Natural killer cell (primary cell): ENCODE data around the gene SLC2A6. TPM values are rescaled to one million over a fixed set of nuclear protein-coding genes. Genes with fewer than 3 reads are reported as not detected.

Source experiments
- ATAC-seq, 3 donors: fragments of 150-1000 bp in 2 of 3; fragments of 200-7000 bp in 1 of 3; cut with Tn5 transposase; 1 replicate in 1 of 3; 2 replicates in 2 of 3; pipeline ENCODE4 v1.10.0; 2021; ENCODE audit warnings: mild to moderate bottlenecking in 2 of 3, moderate library complexity in 2 of 3
- DNase-seq, 2 donors: peaks; one replicate each; pipeline versions ENCODE4 v3.0.0 to v3.0.0-alpha.2; 2013 to 2021; ENCODE audit warnings: mixed read lengths in 1 of 2
- H3K27ac ChIP-seq: one replicate; pipeline ENCODE4 v1.5.1; 2013; ENCODE audit warnings: mild to moderate bottlenecking, low read length
- H3K27me3 ChIP-seq: one replicate; pipeline ENCODE4 v1.6.1; 2013; ENCODE audit warnings: low read length; ENCODE audit not compliant: control insufficient read depth, insufficient read depth
- H3K36me3 ChIP-seq: one replicate; pipeline ENCODE4 v1.6.1; 2013; ENCODE audit warnings: low read length; ENCODE audit not compliant: control insufficient read depth, insufficient read depth
- H3K4me1 ChIP-seq: one replicate; pipeline ENCODE4 v1.6.1; 2013; ENCODE audit warnings: low read length; ENCODE audit not compliant: control insufficient read depth, insufficient read depth
- H3K4me3 ChIP-seq: one replicate; pipeline ENCODE4 v1.5.1; 2013; ENCODE audit warnings: low read length
- H3K9me3 ChIP-seq: one replicate; pipeline ENCODE4 v1.6.1; 2013; ENCODE audit warnings: low read length; ENCODE audit not compliant: control insufficient read depth, insufficient read depth
- H3K27ac Mint-ChIP-seq, 2 donors: one replicate each; pipeline ENCODE4 v1.8.0; 2022; ENCODE audit warnings: mild to moderate bottlenecking in 2 of 2, mixed read lengths in 2 of 2, moderate library complexity in 1 of 2
- H3K27me3 Mint-ChIP-seq, 2 donors: one replicate each; pipeline ENCODE4 v1.8.0; 2022; ENCODE audit warnings: low read depth in 2 of 2, mixed read lengths in 2 of 2
- H3K36me3 Mint-ChIP-seq: one replicate; pipeline ENCODE4 v1.8.0; 2022; ENCODE audit warnings: mixed read lengths
- H3K4me1 Mint-ChIP-seq, 2 donors: one replicate each; pipeline ENCODE4 v1.8.0; 2022; ENCODE audit warnings: mixed read lengths in 2 of 2
- H3K4me3 Mint-ChIP-seq: one replicate; pipeline ENCODE4 v1.8.0; 2022; ENCODE audit warnings: mild to moderate bottlenecking, moderate library complexity, mixed read lengths
- H3K9me3 Mint-ChIP-seq, 2 donors: one replicate each; pipeline ENCODE4 v1.8.0; 2022; ENCODE audit warnings: mixed read lengths in 2 of 2
- CTCF ChIP-seq: fragments of 200-600 bp; IDR thresholded peaks from one replicate; pipeline ENCODE4 v1.8.0; 2022; ENCODE audit warnings: antibody characterized with exemption
- WGBS: methylation state at CpG from one replicate; pipeline ENCODE4 v1.1.7; 2013; ENCODE audit warnings: missing lambda C conversion rate; ENCODE audit not compliant: insufficient coverage; 5-methylcytosine and 5-hydroxymethylcytosine counted together
- intact Hi-C: fragments of 100-400 bp; cut with micrococcal nuclease; formaldehyde crosslinking; loops from one replicate; pipeline ENCODE4 v1.14.2; 2022
- total RNA-seq, 4 donors: library from RNA; stranded (reverse); fragments of 120-200 nt in 1 of 4; gene quantifications; one replicate each; pipeline versions ENCODE4 v1.2.3 to v1.2.4, GENCODE V29; 2013 to 2022

SLC2A6 gene
- total RNA-seq, 3 donors from 2014 or later (not counting 1 experiment from before 2014, with no cell fraction given) = 5.0 to 20.1 (median 18.5) TPM

- no peaks in the 10 kb centered on the region for H3K36me3 Mint-ChIP-seq
- H3K4me3 Mint-ChIP-seq = no peak overlapping the region
- no peak overlapping the region for H3K27ac ChIP-seq
- ATAC-seq (no peak), DNase-seq (no peak)
- TF ChIP-seq CTCF = no peak
- 93% methylated on average over 10 of the region's 10 CpGs for WGBS
- no peaks in the 10 kb centered on the region for H3K9me3 ChIP-seq
- no peaks in the 10 kb centered on the region for H3K4me1 Mint-ChIP-seq
- H3K27me3 ChIP-seq = no peaks in the 10 kb centered on the region
- H3K9me3 Mint-ChIP-seq = no peaks in the 10 kb centered on the region
- no peaks in the 10 kb centered on the region for H3K27me3 Mint-ChIP-seq
- H3K36me3 ChIP-seq = no peaks in the 10 kb centered on the region
- intact Hi-C loops = no loop called here
- no peak overlapping the region for H3K4me3 ChIP-seq
- H3K27ac Mint-ChIP-seq = no peak overlapping the region
- H3K4me1 ChIP-seq = no peaks in the 10 kb centered on the region
These were observed 11.8 kb downstream of the SLC2A6 start for GRCh38 chr9:133467101-133467500.

DNA sequence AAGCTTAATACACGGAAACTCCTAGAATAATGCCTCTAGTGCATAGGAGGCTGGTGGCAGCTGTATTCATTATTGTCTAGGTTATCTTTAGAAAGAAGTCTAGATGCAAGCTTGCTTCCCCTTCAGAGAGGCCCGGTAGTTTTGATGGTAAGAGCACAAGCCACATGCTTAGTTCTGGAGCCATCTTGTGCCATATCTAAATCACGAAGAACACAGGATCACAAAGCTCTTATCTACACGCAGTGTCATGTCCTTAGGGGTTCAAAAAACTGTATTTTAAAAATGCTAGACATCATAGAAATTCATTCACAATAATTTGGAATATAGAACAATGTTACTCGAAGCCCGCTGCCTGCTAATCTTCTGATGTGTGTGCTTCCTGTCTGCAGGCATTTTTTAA is 12.9 kb downstream of the SLC2A6 start:
- Histone ChIP-seq H3K36me3 (no peaks in the 10 kb centered on the region), H3K27ac (no peak overlapping the region), H3K9me3 (no peaks in the 10 kb centered on the region), H3K4me1 (peaks cover 6% of the 10 kb centered on the region), H3K27me3 (no peaks in the 10 kb centered on the region), H3K4me3 (no peak overlapping the region)
- intact Hi-C loops = no loop called here
- H3K4me3 Mint-ChIP-seq = no peak overlapping the region
- TF ChIP-seq CTCF = no peak
- no peak overlapping the region for H3K27ac Mint-ChIP-seq
- H3K27me3 Mint-ChIP-seq = no peaks in the 10 kb centered on the region
- H3K36me3 Mint-ChIP-seq = no peaks in the 10 kb centered on the region
- no peaks in the 10 kb centered on the region for H3K9me3 Mint-ChIP-seq
- DNase-seq = no peak
- WGBS = 78% methylated on average over 5 of the region's 6 CpGs
- no peak for ATAC-seq
- no peaks in the 10 kb centered on the region for H3K4me1 Mint-ChIP-seq

GRCh38 chr9:133464638-133465037 is 14.3 kb downstream of the SLC2A6 start:
- Mint-ChIP-seq H3K9me3 (no peaks in the 10 kb centered on the region), H3K36me3 (no peaks in the 10 kb centered on the region), H3K4me1 (peaks cover 0 to 9% of the 10 kb centered on the region in 2 donors), H3K4me3 (no peak overlapping the region), H3K27ac (no peak overlapping the region), H3K27me3 (no peaks in the 10 kb centered on the region)
- DNase-seq (no peak), ATAC-seq (no peak)
- Histone ChIP-seq H3K4me3 (no peak overlapping the region), H3K4me1 (peaks cover 13% of the 10 kb centered on the region), H3K27ac (no peak overlapping the region), H3K9me3 (no peaks in the 10 kb centered on the region), H3K36me3 (no peaks in the 10 kb centered on the region), H3K27me3 (no peaks in the 10 kb centered on the region)
- TF ChIP-seq CTCF = no peak
- 93% methylated on average over 10 of the region's 10 CpGs for WGBS
- intact Hi-C loops = no loop called here

- H3K4me3 Mint-ChIP-seq = no peak overlapping the region
- ATAC-seq (no peak), DNase-seq (no peak)
- no peaks in the 10 kb centered on the region for H3K36me3 Mint-ChIP-seq
- WGBS = 91% methylated on average over 24 of the region's 24 CpGs
- no peak for TF ChIP-seq CTCF
- no peak overlapping the region for H3K27ac ChIP-seq
- peaks cover 18% of the 10 kb centered on the region for H3K4me1 ChIP-seq
- intact Hi-C loops = no loop called here
- no peaks in the 10 kb centered on the region for H3K36me3 ChIP-seq
- no peak overlapping the region for H3K4me3 ChIP-seq
- no peaks in the 10 kb centered on the region for H3K27me3 Mint-ChIP-seq
- no peaks in the 10 kb centered on the region for H3K9me3 ChIP-seq
- H3K9me3 Mint-ChIP-seq = no peaks in the 10 kb centered on the region
- H3K4me1 Mint-ChIP-seq = peaks cover 0 to 14% of the 10 kb centered on the region in 2 donors
- H3K27ac Mint-ChIP-seq = peak overlapping the region in 1 of 2 donors; percentile 17
- no peaks in the 10 kb centered on the region for H3K27me3 ChIP-seq
These were observed 14.9 kb downstream of the SLC2A6 start for GRCh38 chr9:133463864-133464615.
